Bronchial epithelial cell (primary cell): ENCODE data around the gene CPD. TPM values are rescaled to one million over a fixed set of nuclear protein-coding genes. Genes with fewer than 3 reads are reported as not detected.

ENCODE experiments used
- DNase-seq: peaks from one replicate; pipeline ENCODE4 v3.0.0-alpha.2; 2010; ENCODE audit warnings: low read depth
- FAIRE-seq: peaks from 2 replicates; lab custom pipeline; 2011; peaks lifted over from hg19 to GRCh38; lab: Jason Lieb, UNC
- H3K27me3 ChIP-seq: 2 replicates; pipeline ENCODE4 v1.5.1; 2011; ENCODE audit warnings: low read length; ENCODE audit not compliant: control insufficient read depth, insufficient read depth
- H3K36me3 ChIP-seq: 2 replicates; pipeline ENCODE4 v1.5.1; 2011; ENCODE audit warnings: low read length; ENCODE audit not compliant: control insufficient read depth, insufficient read depth
- H3K4me3 ChIP-seq: 2 replicates; pipeline ENCODE4 v1.5.1; 2011; ENCODE audit warnings: mild to moderate bottlenecking, low read depth, low read length, control low read depth
- CTCF ChIP-seq: IDR thresholded peaks from 2 replicates; pipeline ENCODE4 v1.5.1; 2011; ENCODE audit warnings: mild to moderate bottlenecking, moderate library complexity, low read length, control low read depth, inconsistent platforms; ENCODE audit not compliant: insufficient read depth, severe bottlenecking
- total RNA-seq: library from RNA; depleted of rRNA; stranded (reverse); fragments of >200 nt; gene quantifications from 2 replicates; pipeline ENCODE4 v1.2.1, GENCODE V29; 2014

The CPD gene
- total RNA-seq, 1 donor from 2014 or later: 164 TPM

DNA sequence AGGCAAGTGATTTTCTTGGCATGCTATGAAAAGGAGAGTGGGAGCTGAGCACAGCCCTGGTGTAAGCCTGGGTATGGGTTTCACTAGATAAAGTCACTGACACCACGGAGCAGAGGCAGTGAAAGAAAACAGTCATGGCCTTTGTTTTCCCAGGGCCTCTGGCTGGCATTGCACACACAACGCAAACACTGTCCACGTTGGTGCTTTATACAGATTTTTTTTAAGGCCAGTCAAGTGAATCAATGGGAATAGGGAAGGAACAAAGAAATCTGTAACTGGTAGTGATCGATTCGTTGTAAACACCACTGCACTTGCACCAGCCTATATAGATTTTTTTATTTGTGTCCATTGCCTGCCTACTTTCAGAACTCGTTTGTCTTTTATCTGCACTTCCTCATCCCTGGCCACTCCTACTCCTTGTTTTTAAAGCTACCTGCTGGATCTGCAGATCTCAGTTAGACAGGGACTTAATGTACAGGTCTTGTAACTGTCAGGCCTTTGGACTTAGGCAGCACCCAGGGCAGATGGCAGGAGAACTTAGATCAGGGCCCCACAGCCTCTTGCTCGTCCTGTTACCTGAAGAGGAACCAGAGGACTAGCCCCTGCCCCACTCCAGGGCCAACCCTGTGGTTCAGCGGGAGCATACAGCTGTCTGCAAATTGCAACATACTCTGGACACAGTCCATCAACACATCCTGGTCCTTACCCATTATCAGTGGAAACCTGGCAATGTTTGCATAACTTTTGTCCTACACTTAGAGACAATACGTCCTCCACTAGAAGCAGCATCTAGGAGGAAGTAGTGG is 34.2 kb upstream of the CPD start:
- TF ChIP-seq CTCF: no peak
- no peak overlapping the region for H3K4me3 ChIP-seq
- no peaks in the 10 kb centered on the region for H3K36me3 ChIP-seq
- H3K27me3 ChIP-seq: no peaks in the 10 kb centered on the region
- DNase-seq: peak; percentile 76
- FAIRE-seq: no peak

- DNase-seq (no peak), FAIRE-seq (no peak)
- no peak for TF ChIP-seq CTCF
- Histone ChIP-seq H3K4me3 (no peak overlapping the region), H3K36me3 (no peaks in the 10 kb centered on the region), H3K27me3 (no peaks in the 10 kb centered on the region)
Measured at GRCh38 chr17:30345089-30345433, 33.7 kb upstream of the CPD start.

GRCh38 chr17:30345527-30346075 is 33.1 kb upstream of the CPD start:
- FAIRE-seq: peak; percentile 32
- no peak for TF ChIP-seq CTCF

DNA sequence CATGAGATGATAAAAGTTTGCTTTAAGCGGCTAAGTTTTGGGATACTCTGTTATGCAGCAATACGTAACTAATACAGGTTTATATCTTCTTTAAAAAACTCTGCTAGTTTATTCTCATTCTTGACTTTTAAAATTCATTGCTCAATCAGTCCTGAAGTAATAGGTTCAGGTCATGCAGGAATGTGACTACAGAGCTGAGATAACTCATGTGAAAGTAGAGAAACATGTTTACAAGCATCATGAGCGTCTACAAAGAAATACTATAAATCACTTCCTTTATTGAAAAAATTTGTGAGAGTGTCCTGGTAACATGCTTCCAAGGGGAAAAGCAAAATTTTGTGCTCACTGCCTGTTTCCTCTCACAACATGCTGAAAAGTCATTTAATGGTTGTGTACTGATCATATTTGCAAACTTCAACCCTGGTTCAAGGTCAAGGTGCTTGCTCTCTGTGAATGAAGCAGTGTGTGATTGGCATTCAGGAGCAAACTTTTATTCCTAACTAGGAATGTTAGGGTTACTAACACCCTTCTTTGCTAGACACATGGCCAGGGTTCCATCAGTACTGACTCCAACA is 32.4 kb upstream of the CPD start:
- FAIRE-seq (no peak), DNase-seq (peak; percentile 39)
- no peak overlapping the region for H3K4me3 ChIP-seq
- TF ChIP-seq CTCF: no peak
- H3K36me3 ChIP-seq: no peaks in the 10 kb centered on the region
- no peaks in the 10 kb centered on the region for H3K27me3 ChIP-seq

More at GRCh38 chr17:30345527-30346075, 33.1 kb upstream of the CPD start:
- Histone ChIP-seq H3K36me3 (no peaks in the 10 kb centered on the region), H3K4me3 (no peak overlapping the region), H3K27me3 (no peaks in the 10 kb centered on the region)
- DNase-seq: peak; percentile 87

GRCh38 chr17:30347488-30347887 is 31.2 kb upstream of the CPD start:
- no peaks in the 10 kb centered on the region for H3K27me3 ChIP-seq
- DNase-seq (no peak), FAIRE-seq (no peak)
- no peaks in the 10 kb centered on the region for H3K36me3 ChIP-seq
- no peak for TF ChIP-seq CTCF
- H3K4me3 ChIP-seq: no peak overlapping the region
